DND-41 (cell line): ENCODE measurements around the gene SLC6A1.

Source experiments
- ATAC-seq: fragments of 200-7000 bp; cut with Tn5 transposase; 3 replicates; pipeline ENCODE4 v1.9.1; 2021; ENCODE audit warnings: low read depth; ENCODE audit not compliant: insufficient read depth
- DNase-seq: peaks from one replicate; pipeline ENCODE4 v3.0.0-alpha.2; 2020
- H2AFZ ChIP-seq: 2 replicates; pipeline ENCODE4 v1.6.0; 2012; ENCODE audit warnings: low read depth, low read length
- H3K27ac ChIP-seq: 2 replicates; pipeline ENCODE4 v1.5.1; 2012; ENCODE audit warnings: low read length, inconsistent platforms
- H3K27me3 ChIP-seq: fragments of 200-600 bp; sonication (generic); 2 replicates; pipeline ENCODE4 v1.6.0; 2012; ENCODE audit warnings: low read length, mild to moderate bottlenecking, inconsistent platforms; ENCODE audit not compliant: insufficient read depth, poor library complexity
- H3K36me3 ChIP-seq: 2 replicates; pipeline ENCODE4 v1.5.1; 2012; ENCODE audit warnings: low read length, inconsistent platforms; ENCODE audit not compliant: insufficient read depth
- H3K4me1 ChIP-seq: 2 replicates; pipeline ENCODE4 v1.5.1; 2012; ENCODE audit warnings: mild to moderate bottlenecking, low read length; ENCODE audit not compliant: insufficient read depth
- H3K4me2 ChIP-seq: 2 replicates; pipeline ENCODE4 v1.6.0; 2012; ENCODE audit warnings: mild to moderate bottlenecking, moderate library complexity, low read length, inconsistent platforms; ENCODE audit not compliant: insufficient read depth
- H3K4me3 ChIP-seq, 2 experiments: fragments of 200-600 bp in 1 of 2; shearing (Covaris generic) in 1 of 2; 2 replicates each; pipeline ENCODE4 v1.5.1; 2012 to 2016; ENCODE audit warnings: inconsistent platforms in 2 of 2, low read length in 2 of 2, mild to moderate bottlenecking in 2 of 2, low read depth in 1 of 2, moderate library complexity in 1 of 2
- H3K79me2 ChIP-seq: 2 replicates; pipeline ENCODE4 v1.6.0; 2012; ENCODE audit warnings: low read length, inconsistent platforms; ENCODE audit not compliant: insufficient read depth
- H3K9ac ChIP-seq: 2 replicates; pipeline ENCODE4 v1.6.0; 2012; ENCODE audit warnings: low read depth, mild to moderate bottlenecking, inconsistent platforms, low read length, moderate library complexity
- H3K9me3 ChIP-seq: 2 replicates; pipeline ENCODE4 v1.5.1; 2012; ENCODE audit warnings: low read length, moderate library complexity, mild to moderate bottlenecking, inconsistent platforms; ENCODE audit not compliant: insufficient read depth, severe bottlenecking
- H4K20me1 ChIP-seq: 2 replicates; pipeline ENCODE4 v1.6.0; 2012; ENCODE audit warnings: low read length; ENCODE audit not compliant: insufficient read depth
- CTCF ChIP-seq: IDR thresholded peaks from 2 replicates; pipeline ENCODE4 v1.5.1; 2012; ENCODE audit warnings: borderline replicate concordance, low read length, moderate library complexity, mild to moderate bottlenecking; ENCODE audit not compliant: poor library complexity, severe bottlenecking; ENCODE audit errors: extremely low read depth
- EZH2 ChIP-seq: IDR thresholded peaks from 3 replicates; pipeline ENCODE4 v1.6.1; 2012; ENCODE audit warnings: borderline replicate concordance, low read depth, mild to moderate bottlenecking, moderate library complexity, low read length, inconsistent platforms; ENCODE audit not compliant: severe bottlenecking

SLC6A1 gene

GRCh38 chr3:10998542-10998941 is 6.0 kb downstream of the SLC6A1 start:
- Histone ChIP-seq H4K20me1 (0 out of 2 replicates have a peak, but pooled peaks cover 6% of the 10 kb centered on the region), H3K4me3 (no peak overlapping the region), H3K4me2 (no peak overlapping the region), H3K36me3 (no peaks in the 10 kb centered on the region), H3K79me2 (no peaks in the 10 kb centered on the region), H3K4me1 (no peaks in the 10 kb centered on the region), H3K27me3 (peaks cover 4% of the 10 kb centered on the region), H3K27ac (no peak overlapping the region), H2AFZ (no peak overlapping the region), H3K9me3 (no peaks in the 10 kb centered on the region), H3K9ac (no peak overlapping the region)
- TF ChIP-seq CTCF = no peak
- no peak for TF ChIP-seq EZH2
- no peak for DNase-seq
- no peak for ATAC-seq

- TF ChIP-seq EZH2 = no peak
- no peak for TF ChIP-seq CTCF
- 0 out of 2 replicates have a peak, but pooled peaks cover 6% of the 10 kb centered on the region for H4K20me1 ChIP-seq
- H3K4me1 ChIP-seq = no peaks in the 10 kb centered on the region
- no peak overlapping the region for H3K4me2 ChIP-seq
- no peaks in the 10 kb centered on the region for H3K79me2 ChIP-seq
- H3K9ac ChIP-seq = no peak overlapping the region
- H3K9me3 ChIP-seq = no peaks in the 10 kb centered on the region
- H2AFZ ChIP-seq = no peak overlapping the region
- peaks cover 4% of the 10 kb centered on the region for H3K27me3 ChIP-seq
- no peak overlapping the region for H3K27ac ChIP-seq
- H3K4me3 ChIP-seq = no peak overlapping the region
- no peak for DNase-seq
- no peaks in the 10 kb centered on the region for H3K36me3 ChIP-seq
- ATAC-seq = no peak
These were observed 6.9 kb downstream of the SLC6A1 start for GRCh38 chr3:10999221-11000107.

GRCh38 chr3:11000528-11000927 is 8.0 kb downstream of the SLC6A1 start:
- DNase-seq (no peak), ATAC-seq (no peak)
- 0 out of 2 replicates have a peak, but pooled peaks cover 6% of the 10 kb centered on the region for H4K20me1 ChIP-seq
- no peaks in the 10 kb centered on the region for H3K36me3 ChIP-seq
- H3K27ac ChIP-seq = no peak overlapping the region
- no peaks in the 10 kb centered on the region for H3K4me1 ChIP-seq
- no peak overlapping the region for H3K4me2 ChIP-seq
- no peak for TF ChIP-seq CTCF
- no peak for TF ChIP-seq EZH2
- H3K9ac ChIP-seq = no peak overlapping the region
- H2AFZ ChIP-seq = no peak overlapping the region
- H3K27me3 ChIP-seq = peaks cover 4% of the 10 kb centered on the region
- no peaks in the 10 kb centered on the region for H3K79me2 ChIP-seq
- H3K4me3 ChIP-seq = no peak overlapping the region
- H3K9me3 ChIP-seq = no peaks in the 10 kb centered on the region
